GM21529 (cell line): ENCODE measurements around the gene DMAC2.
"Not testable (repeated sequence)": the region's sequence is repeated elsewhere in the genome, so short reads cannot be mapped to it uniquely, and the experiment has no call there.

Experiments
- ATAC-seq: cut with Tn5 transposase; IDR thresholded peaks from one replicate; pipeline ENCODE4 v1.9.1; 2021; ENCODE audit not compliant: unreplicated experiment

Gene DMAC2

DNA sequence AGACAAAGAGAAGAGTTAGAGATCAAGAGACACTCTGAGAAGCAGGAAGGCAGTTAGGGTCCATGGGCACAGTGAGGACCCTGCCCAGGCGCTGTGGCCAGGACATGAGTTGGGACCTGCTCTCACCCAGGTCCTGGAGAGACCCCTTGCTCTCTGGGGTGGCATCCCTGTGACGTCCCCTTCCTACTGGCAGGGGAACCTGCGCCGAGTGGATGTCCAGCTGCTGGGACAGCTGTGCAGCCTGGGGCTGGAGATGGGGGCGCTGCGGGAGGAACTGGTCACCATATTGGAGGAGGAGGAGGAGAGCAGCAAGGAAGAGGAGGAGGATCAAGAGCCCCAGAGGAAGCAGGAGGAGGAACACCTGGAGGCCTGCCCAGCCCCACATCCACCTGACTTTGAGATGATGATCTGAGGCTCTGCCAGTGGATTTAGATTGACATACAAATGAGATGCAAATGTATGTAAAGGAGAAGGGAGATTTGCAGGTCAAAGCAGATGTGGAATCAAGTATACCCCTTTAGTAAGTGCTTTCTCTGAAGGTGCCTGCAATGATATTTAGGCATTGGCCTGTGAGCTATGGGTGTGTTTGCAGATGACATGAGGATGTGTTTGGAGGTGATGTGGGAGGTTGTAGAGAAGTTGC is 4.2 kb upstream of the DMAC2 start:
- no peak for ATAC-seq

DNA sequence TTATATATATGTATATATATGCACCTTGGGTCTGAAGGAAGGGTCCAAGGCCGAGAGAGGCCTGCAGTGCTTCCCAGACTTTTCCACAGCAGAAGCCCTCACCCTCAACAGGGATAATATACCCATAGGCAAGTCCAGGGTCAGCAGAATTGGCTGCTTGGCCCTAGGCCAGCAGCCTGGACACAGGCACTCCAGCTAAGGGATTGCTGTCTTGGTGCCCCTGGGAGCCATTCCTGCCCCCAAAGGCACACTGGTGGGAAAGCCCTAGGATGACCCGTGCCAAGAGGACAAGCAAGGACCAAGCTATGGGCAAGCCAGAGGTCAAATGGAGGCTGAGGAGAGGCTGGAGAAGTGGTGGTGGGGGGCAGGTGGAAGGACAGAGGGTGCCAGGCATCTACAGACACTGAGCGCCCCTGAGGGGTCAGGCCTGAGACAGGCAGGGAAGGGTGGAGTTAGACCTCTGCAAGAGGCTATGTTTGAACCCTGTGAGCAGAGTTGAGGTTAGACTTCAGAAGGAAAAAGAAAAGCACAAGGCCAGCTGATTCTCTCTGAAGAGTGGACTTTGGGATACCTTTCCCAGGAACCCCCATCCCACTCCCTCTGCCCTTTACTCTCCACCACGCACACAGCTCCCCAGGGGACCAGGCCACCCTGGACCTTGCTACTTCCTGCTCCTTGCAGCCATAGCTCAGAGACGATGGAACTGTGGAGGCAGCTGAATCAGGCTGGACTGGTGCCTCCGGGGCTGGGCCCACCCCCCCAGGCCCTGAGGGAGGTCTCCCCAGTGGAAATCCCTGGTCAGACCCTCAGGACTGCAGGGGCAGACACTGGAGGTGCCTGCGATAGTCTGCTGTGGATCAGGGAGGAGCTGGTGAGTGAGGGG is 3.0 kb upstream of the DMAC2 start, which contains the start of gene ERICH4:
ERICH4 (plus strand) TSS at position 684 of the 883 bp plus-strand sequence; CDS start at position 698, 14 bp downstream.
- no peak for ATAC-seq

DNA sequence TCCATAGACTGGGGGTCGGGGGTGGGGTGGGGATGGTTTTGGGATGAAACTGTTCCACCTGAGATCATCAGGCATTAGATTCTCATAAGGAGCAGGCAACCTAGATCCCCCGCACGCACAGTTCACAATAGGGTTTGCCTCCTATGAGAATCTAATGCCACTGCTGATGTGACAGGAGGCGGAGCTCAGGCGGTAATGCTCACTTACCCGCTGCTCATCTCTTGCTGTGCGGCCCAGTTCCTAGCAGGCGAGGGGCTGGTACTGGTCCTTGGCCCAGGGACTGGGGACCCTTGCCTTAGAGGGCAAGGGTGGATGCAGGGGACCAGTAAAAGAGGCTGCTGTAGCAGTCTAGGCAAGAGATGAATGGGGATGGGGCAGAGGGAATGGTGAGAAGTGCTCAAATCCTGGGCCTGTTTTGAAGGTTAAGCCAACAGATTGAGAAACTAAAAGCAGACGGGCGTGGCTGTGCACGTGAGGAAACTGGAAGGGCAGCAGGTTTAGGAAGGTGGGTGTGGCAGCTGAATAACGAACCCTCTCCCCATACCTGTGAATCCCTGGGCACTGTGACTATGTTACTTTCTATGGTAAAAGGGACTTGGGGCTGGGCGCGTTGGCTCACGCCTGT is 1.7 kb upstream of the DMAC2 start:
- no peak for ATAC-seq

DNA sequence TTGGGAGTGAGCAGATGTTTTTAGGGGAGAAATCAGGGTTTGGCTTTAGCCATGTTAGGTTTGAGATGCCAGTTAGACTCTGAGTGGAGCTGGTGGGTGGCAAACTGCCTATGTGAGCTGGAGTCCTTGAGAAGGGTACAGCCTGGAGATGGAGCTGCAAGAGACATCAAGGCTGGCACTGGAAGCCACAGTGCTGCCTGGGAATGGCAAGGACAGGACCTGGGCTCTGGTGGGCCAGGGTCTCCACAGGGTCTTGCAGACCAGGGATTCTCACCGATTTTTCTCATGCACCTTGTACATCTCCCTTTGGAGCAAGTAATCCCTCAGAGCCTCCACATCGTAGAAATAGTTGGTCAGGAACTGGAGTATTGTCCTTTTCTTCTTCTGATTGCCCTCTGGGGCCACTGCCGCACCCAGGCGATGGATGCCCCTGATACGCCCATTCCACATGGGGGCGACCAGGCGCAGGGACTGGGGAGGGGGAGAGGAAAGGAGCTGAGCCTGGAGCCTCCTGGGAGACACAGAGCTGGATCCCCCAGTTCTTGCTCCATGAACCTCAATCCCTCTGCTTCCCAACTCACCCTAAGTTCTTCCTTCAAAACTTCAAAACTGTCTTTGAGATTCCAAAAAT is 1.7 kb downstream of the DMAC2 start:
- ATAC-seq: no peak

DNA sequence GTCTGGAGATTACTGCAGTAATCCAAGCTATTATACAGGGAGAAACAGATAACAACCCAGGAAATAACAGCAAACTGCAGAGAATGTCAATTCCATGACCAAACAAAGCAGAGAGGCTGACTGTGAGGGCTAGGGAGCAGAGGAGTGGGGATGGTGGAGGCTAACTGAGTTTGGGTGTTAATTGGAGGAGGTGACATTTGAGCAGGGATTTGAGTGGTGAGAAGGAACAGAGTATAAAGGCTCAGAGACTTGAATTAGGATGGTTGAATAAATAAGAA is 3.1 kb downstream of the DMAC2 start:
- ATAC-seq: no peak

DNA sequence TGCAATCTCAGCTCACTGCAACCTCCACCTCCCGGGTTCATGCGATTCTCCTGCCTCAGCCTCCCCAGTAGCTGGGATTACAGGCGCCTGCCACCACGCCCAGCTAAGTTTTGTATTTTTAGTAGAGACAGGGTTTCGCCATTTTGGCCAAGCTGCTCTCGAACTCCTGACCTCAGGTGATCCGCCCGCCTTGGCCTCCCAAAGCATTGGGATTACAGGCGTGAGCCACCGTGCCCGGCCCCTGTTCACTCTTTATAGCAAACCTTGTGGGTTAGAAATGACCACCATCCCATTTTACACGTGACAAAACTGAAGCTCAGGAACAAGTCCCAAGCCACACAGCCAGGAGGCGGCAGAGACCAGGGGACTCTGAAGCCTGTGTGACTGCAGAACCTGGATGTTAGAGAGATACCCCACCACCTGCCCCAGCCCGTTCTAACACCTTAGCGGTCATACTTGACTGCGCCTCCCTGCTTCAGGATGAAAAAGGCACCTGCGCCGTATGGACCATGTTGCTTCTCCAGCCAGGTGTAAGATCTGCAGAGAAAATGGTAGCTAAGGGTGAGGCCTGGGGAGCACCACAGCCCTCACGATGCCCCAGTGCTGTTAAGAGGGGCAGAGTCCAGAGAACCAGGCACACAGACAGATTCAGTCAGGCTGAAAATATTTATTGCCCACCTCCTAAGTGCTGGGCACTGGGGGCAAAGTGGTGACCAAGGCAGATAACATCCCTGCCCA is 3.6 kb downstream of the DMAC2 start:
- ATAC-seq: no peak

DNA sequence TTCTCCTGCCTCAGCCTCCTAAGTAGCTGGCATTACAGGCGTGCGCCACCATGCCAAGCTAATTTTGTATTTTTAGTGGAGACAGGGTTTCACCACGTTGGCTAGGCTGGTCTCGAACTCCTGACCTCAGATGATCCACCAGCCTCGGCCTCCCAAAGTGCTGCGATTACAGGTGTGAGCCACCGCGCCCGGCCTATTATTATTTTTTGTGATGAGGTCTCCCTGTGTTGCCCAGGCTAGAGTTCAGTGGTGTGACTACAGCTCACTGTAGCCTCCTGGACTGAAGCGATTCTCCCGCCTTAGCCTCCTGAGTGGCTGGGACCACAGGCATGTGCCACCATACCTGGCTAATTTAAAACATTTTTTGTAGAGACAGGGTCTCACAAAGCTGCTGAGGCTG is 4.3 kb downstream of the DMAC2 start:
- not testable (repeated sequence) for ATAC-seq

DNA sequence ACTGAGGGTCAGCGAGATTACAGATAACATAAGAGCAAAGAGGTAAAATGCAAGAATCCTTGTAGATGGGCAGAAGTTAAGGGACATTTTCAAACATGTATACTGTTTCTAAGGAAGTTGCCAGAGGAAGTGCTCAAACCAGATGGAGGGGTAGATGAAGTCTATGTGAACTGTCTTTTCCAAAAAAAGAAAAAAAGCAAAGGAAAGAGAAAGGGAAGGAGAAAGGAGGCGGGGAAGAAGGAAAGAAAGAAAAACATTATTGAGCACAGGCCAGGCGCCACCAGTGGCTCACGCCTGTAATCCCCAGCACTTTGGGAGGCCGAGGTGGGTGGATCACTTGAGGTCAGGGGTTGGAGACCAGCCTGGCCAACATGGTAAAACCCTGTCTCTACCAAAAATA is 5.3 kb downstream of the DMAC2 start:
- ATAC-seq: no peak

DNA sequence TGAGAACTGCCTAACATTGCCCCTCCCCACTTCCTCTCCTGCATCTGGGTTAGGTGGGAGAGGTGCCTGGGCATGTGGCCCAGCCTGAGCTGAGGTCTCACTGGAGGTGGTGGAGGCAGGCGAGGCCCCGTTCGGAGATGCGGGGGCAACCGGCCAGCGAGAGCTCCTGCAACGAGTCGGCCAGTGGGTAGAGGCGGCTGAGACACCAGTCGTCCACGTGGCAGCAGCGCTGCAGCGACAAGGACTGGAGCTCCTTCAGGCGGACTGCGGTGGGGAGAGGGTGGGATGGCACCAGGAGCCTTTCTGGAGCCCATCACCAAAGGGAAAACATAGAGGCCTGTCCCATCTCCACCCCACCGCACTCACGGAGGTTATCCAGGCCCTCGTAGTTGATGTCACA is 6.5 kb downstream of the DMAC2 start:
- no peak for ATAC-seq

DNA sequence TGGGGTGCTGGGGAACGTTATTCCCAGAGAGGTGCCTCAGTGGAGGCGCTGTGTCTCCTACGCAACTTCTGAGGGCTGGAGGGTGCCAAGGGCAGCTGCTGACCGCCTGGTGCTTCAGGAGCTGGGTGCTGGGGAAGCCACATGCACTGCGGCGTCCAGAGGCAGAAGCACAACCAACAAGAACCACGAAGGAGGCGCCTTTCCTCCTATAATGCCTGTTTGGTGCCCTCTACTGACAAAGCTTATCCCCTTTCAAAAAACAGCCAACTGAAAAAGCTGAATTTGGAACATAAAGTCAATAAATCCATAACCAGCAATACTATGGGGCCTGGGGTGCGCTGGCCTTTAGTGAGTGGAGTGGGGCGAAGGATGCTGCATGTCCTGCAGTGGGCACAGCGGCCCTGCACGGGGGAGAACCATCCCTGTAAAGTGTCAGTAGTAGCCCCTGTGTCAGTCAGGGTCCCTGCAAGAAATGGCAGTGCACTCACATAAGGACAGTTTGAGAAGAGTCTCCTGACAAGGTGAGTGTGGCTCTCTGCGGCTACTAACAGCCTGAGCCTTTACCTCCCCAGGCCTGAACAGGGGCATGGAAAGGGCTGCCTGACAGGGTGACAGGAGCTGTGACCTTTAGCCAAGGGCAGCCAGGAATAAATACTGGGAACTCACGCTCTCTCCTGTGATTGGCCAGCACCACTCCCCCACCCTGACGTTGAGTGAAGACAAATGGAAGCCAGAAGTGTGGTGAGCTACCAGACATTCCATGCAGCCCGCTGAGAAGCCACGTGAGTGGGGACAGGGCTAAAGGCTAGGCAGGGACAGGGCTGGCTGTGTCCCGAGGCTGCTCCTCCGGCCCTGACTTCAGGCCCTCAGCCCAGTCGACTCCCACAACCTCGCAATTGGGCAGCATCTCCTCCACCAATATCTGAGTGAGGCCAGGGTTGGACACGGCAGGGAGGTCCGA is 8.0 kb downstream of the DMAC2 start:
- ATAC-seq: no peak

DNA sequence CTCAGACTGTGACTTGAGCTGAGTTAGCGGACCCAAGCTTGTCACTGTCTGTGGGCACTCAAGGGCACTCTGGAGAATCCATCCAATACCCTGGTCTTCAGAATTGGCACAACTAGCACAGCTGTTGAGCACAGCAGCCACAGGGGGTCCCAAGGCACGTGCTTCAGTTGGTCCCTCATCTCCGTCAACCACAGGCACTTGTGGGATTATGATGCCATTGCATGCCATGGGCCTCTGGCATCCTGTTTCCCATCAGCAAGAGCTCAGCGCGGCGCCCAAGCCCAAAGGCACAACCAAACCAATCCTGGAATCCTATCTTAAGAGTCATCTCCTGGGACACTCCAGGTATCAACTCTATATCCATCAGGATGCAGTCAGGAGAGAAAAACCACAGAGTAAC is 8.8 kb downstream of the DMAC2 start:
- ATAC-seq: no peak

DNA sequence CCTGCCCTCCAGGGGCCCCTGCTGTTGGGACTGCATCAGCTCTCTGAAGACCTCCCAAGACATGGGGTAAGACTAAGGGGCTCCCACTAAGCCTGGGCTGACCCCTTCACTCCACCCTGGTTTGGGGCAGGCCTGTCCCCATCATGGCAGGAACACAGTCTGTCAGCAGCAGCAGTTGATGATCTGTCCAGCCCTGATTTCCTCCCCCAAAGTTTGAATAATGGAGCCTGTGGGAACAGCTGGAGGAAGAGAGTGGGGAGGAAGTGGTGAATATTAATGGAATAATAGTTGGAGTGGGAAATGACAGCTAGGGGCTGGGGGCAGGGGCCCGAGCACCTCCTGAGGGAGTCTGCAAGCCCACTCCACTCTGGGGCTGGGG is 11.2 kb downstream of the DMAC2 start:
- no peak for ATAC-seq

DNA sequence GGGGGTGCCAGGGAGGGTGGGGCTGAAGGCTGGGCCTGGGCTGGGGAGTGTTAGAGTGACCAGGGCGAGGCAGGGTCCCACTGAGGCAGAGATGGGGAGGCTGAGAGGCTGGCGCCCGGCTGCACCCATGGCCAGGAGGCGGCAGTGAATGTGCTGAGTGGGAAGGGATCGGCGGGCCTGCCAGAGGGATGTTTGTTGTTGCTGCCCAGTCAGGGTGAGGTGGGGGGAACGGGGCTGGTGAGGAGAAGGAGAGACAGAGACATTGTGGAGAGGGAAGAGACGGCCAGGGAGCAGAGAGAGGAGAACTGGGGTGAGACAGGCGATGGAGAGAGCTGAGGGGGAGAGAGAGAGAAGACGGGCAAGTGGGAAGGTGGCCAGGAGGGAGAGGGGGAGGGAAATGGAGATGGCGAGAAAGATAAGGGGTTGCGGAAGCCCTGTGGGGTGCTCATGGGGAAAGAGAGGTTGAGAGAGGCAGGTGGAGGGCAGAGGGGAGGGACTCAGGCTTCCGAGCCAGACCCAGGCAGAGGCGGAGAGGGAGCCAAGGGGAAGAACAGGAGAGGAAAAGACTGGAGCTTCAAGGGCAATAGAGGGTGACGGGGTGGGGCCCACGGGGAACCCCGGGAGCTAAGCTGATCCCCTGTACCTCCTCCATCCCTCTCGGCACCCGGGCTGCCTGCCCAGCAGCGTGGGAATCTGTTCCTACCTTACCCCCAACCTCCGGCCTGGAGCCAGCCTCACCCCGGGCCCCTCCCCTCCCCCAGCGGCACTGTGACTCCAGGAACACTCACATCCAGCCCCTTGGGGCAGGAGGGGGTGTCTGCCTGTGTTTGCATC is 11.8 kb downstream of the DMAC2 start:
- no peak for ATAC-seq

DNA sequence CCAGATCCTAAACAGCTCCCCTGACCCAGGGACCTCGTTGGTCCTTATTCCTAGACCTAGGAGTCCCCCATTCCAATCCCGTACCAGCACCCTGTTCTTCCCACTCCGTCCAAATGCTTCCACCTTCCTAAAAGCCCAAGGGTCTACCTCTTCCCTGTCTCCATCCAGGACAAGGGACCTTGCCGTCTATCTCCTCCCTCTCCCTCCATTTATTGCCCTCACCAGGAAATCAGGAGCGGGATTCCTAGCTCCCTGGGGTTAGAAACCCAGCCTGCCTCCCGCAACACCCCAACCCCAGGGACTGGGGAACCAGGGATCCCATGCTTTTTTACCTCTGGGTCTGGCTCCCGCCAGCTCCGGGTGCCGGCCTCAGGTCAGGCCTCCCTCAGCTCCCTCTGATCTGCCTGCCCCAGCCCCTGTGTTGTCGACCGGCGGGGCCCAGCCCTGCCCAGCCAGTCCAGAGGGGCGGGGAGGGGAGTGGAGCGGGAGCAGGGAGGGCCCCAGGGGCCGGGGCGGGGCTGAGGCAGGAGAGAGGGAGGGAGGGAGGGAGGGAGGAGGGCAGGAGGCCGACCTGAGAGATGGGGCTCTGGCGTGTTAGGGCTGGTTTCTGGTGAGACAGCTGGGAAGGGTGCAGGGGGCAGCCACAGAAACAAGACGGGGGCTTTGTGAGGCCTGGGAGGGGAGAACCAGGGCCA is 12.6 kb downstream of the DMAC2 start, which contains the start of gene B3GNT8:
B3GNT8 (minus strand) TSS at position 423 of the 695 bp plus-strand sequence. CDS start 596 bp downstream, outside the sequence.
- no peak for ATAC-seq

DNA sequence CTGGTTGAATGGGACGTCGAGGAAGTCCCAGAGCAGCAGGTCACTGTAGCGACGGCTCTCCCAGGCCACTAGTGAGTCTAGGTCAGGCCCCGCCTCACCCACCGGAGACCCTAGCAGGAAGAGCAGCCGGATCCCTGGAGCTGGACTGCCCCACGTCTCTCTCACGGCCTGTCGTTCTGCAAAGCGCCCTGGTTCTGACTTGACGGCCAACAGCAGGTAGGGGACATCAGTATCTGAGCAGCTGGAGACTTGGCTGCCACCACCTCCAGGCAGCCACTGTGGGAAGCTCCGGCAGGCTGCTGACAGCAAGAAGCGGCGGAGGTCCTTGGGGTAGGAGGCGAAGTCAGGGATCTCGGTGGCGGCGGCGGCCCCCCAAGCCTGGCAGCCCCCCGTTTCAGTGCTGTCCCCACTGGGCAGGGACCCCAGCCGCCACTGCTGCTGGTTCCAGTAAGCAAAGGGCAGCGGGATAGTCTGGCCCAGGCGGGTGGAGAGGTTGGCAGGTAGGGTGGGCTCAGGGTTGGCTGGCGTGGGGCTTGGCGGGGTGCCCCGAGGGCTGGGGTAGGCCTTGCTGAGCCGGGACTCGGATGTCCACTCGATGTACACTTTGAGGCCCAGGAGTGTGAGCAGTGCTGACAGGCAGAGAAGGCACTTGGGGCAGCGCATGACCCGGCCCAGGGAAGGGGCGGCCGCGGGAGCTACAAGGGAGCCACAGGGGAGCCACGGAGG is 13.4 kb downstream of the DMAC2 start:
- no peak for ATAC-seq

DNA sequence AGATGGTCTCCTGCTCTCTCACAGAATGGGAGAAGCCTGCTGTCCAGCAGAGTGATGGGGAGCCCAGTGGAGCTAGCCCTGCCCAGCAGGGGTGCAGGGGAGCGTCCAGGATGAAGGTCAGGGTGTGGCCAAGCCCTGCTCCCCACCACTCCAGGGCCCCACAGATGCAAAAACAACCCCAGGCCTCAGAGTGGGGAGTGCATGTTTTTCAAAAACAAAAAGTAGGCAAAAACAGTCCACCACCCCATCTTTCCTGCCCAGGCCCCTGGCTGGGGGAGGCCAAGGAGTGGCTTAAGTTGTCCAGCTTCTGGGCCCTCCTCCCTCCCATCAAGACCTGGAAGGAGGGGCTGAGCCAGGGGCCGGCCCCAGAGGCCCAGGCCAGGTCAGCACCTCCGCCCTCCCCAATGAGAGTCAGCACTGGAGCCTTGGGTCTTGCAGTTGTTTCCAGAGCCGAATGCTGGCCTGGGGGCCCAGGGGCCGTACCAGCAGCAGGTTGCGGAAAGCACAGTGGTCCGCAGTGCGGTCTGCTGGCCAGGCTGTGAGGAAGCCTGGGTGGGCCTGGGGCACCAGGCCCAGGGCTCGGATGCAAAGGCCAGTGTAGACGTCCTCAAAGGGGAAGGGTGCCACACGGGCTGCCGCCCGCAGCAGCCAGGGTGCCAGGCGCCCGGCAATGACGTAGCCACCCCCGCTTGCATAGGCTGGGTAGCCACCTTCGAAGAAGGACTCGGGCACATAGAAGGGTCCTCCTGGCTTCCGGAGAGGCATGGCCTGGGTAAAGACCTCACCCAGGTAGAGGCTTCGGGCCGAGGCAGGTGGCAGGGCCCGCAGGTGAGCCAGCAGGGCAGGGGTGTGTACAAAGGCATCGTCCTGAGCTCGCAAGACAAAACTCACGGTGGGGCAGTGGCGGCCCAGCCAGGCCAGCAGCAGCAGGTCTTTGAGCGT is 14.3 kb downstream of the DMAC2 start:
- ATAC-seq: no peak
